HepG2 (cell line): ENCODE data around the gene CHMP1A. TPM values are rescaled to one million over a fixed set of nuclear protein-coding genes. Genes with fewer than 3 reads are reported as not detected.
A peak's percentile ranks its signal among the peaks of the same experiment; 100 is the strongest.

ENCODE experiments used
- CSRNP1 ChIP-seq: sonication (generic); formaldehyde crosslinking; IDR thresholded peaks from 2 replicates; pipeline ENCODE4 v1.8.1; 2023; ENCODE audit warnings: mild to moderate bottlenecking, missing genetic modification reagents
- EED ChIP-seq: sonication (generic); formaldehyde crosslinking; IDR thresholded peaks from 2 replicates; pipeline ENCODE4 v1.5.0; 2020; ENCODE audit warnings: mild to moderate bottlenecking, missing genetic modification reagents
- HOXA7 ChIP-seq: sonication (generic); formaldehyde crosslinking; IDR thresholded peaks from 2 replicates; pipeline ENCODE4 v1.8.1; 2022; ENCODE audit warnings: mild to moderate bottlenecking, missing genetic modification reagents, moderate library complexity
- KIAA2018 ChIP-seq: sonication (generic); formaldehyde crosslinking; IDR thresholded peaks from 2 replicates; pipeline ENCODE4 v1.5.0; 2020; ENCODE audit warnings: mild to moderate bottlenecking, missing genetic modification reagents, borderline replicate concordance
- KLF16 ChIP-seq, 2 experiments: sonication (generic) in 1 of 2; formaldehyde crosslinking in 1 of 2; IDR thresholded peaks; 2 replicates each; pipeline versions ENCODE4 v1.6.1 to v1.8.0; 2016 to 2023; ENCODE audit warnings: missing genetic modification reagents in 2 of 2, missing compliant biosample characterization in 1 of 2
- MAZ ChIP-seq, 2 experiments: sonication (generic) in 1 of 2; formaldehyde crosslinking in 1 of 2; IDR thresholded peaks; 2 replicates each; pipeline versions ENCODE4 v1.5.0 to v1.6.1; 2012 to 2020; ENCODE audit warnings: low read depth in 2 of 2, mild to moderate bottlenecking in 2 of 2, borderline replicate concordance in 1 of 2, improper control_type of control experiment in 1 of 2, low read length in 1 of 2, missing genetic modification reagents in 1 of 2, moderate library complexity in 1 of 2
- MIER2 ChIP-seq: IDR thresholded peaks from 2 replicates; pipeline ENCODE4 v1.6.1; 2016; ENCODE audit warnings: missing biosample characterization, missing genetic modification reagents
- SETDB1 ChIP-seq: sonication (generic); formaldehyde crosslinking; IDR thresholded peaks from 2 replicates; pipeline ENCODE4 v1.5.1; 2020; ENCODE audit warnings: missing genetic modification reagents, mild to moderate bottlenecking, borderline replicate concordance
- TEAD2 ChIP-seq: sonication (generic); formaldehyde crosslinking; IDR thresholded peaks from 2 replicates; pipeline ENCODE4 v1.9.0; 2021; ENCODE audit warnings: missing genetic modification reagents
- ZBTB8A ChIP-seq: sonication (generic); formaldehyde crosslinking; IDR thresholded peaks from 2 replicates; pipeline ENCODE4 v1.4.0; 2020; ENCODE audit warnings: mild to moderate bottlenecking, low read depth, missing genetic modification reagents, borderline replicate concordance
- ZNF646 ChIP-seq: sonication (generic); formaldehyde crosslinking; IDR thresholded peaks from 2 replicates; pipeline ENCODE4 v1.9.0; 2021; ENCODE audit warnings: mild to moderate bottlenecking, missing genetic modification reagents
- polyA plus RNA-seq, 8 experiments: library from polyadenylated mRNA; depleted of rRNA in 3 of 8; stranded (reverse) in 7 of 8; unstranded in 1 of 8; fragments of >200 nt; fragmentation: Illumina TruSeq in 4 of 8; extraction: Trizol in 4 of 8; gene quantifications; 2 replicates each; pipeline versions ENCODE4 v1.2.1 to v1.2.3, GENCODE V29; 2011 to 2016; ENCODE audit warnings: low read depth in 4 of 8, missing spikeins in 1 of 8, mixed read lengths in 1 of 8; ENCODE audit not compliant: insufficient read depth in 1 of 8
- total RNA-seq, 5 experiments: library from RNA; depleted of rRNA; stranded (reverse); fragments of >200 nt; fragmentation: Illumina TruSeq; extraction: Trizol; gene quantifications; 2 replicates each; pipeline ENCODE4 v1.2.3, GENCODE V29; 2016; ENCODE audit warnings: low read depth in 1 of 5

The CHMP1A gene
- total and polyA plus RNA-seq, 2 of the 13 experiments (the other 11 are each of a cell fraction or from before 2014, with no cell fraction given), result 69.4 to 73.3 TPM

- no peak for TF ChIP-seq KLF16 (CRISPR knock-in tag; IDR thresholded peaks at IDR 0.05)
- TF ChIP-seq KIAA2018, result no peak
- no peak for TF ChIP-seq ZNF646 (CRISPR knock-in tag)
- 0 out of 2 replicates have a peak, but pooled peaks have one; percentile 27 for TF ChIP-seq EED
- no peak for TF ChIP-seq HOXA7 (CRISPR knock-in tag)
- TF ChIP-seq MAZ (IDR thresholded peaks at IDR 0.05; ENCODE audit: borderline replicate concordance, low read depth, low read length), result no peak
- TF ChIP-seq MAZ (CRISPR knock-in tag; IDR thresholded peaks at IDR 0.05; ENCODE audit: low read depth), result no peak
- no peak for TF ChIP-seq SETDB1 (CRISPR knock-in tag)
- TF ChIP-seq ZBTB8A (CRISPR knock-in tag), result no peak
- no peak for TF ChIP-seq CSRNP1 (CRISPR knock-in tag)
- TF ChIP-seq TEAD2 (CRISPR knock-in tag), result no peak
- TF ChIP-seq MIER2 (CRISPR knock-in tag), result no peak
Measured at GRCh38 chr16:89623511-89624261, 33.8 kb downstream of the CHMP1A start (continued).
